NOMO-1 treated with dmso at 0.1 percent for 144 hours (cell line): ENCODE results near the gene ZC2HC1C.
"Not testable (repeated sequence)": the region's sequence is repeated elsewhere in the genome, so short reads cannot be mapped to it uniquely, and the experiment has no call there.

ENCODE experiments used
- DNase-seq: peaks from one replicate; lab custom pipeline; 2025; ENCODE audit not compliant: unreplicated experiment; lab: John Stamatoyannopoulos, UW

ZC2HC1C gene

GRCh38 chr14:75053396-75054291, 15.8 kb upstream of the ZC2HC1C start:
- DNase-seq, result no peak

- no peak for DNase-seq
Measured at GRCh38 chr14:75054421-75054820, 15.0 kb upstream of the ZC2HC1C start.

GRCh38 chr14:75059642-75060041, 9.8 kb upstream of the ZC2HC1C start:
- DNase-seq, result no peak

GRCh38 chr14:75060420-75060819, 9.0 kb upstream of the ZC2HC1C start:
- DNase-seq, result no peak

GRCh38 chr14:75063013-75063412, 6.4 kb upstream of the ZC2HC1C start:
- no peak for DNase-seq

GRCh38 chr14:75063491-75064204, 5.8 kb upstream of the ZC2HC1C start, which contains the start of gene ACYP1:
Gene ACYP1, minus strand, starts transcription at chr14:75064024. Its CDS starts 471 bp downstream, at chr14:75063553.
- DNase-seq, result peak; percentile 87

- DNase-seq, result no peak
Measured at GRCh38 chr14:75064205-75064567, 5.3 kb upstream of the ZC2HC1C start.

GRCh38 chr14:75066691-75067090, 2.8 kb upstream of the ZC2HC1C start:
- no peak for DNase-seq

- no peak for DNase-seq
Measured at GRCh38 chr14:75067212-75067611, 2.2 kb upstream of the ZC2HC1C start.

- not testable (repeated sequence) for DNase-seq
Measured at GRCh38 chr14:75067765-75068164, 1.7 kb upstream of the ZC2HC1C start.

- no peak for DNase-seq
Measured at GRCh38 chr14:75068294-75069120, 934 bp upstream of the ZC2HC1C start.

GRCh38 chr14:75069811-75070145, 337 bp downstream of the ZC2HC1C start:
- no peak for DNase-seq

- no peak for DNase-seq
Measured at GRCh38 chr14:75070383-75070782, 942 bp downstream of the ZC2HC1C start.

- no peak for DNase-seq
Measured at GRCh38 chr14:75077794-75078193, 8.4 kb downstream of the ZC2HC1C start.

GRCh38 chr14:75079521-75079920, 10.1 kb downstream of the ZC2HC1C start:
- no peak for DNase-seq

GRCh38 chr14:75081660-75082229, 12.3 kb downstream of the ZC2HC1C start:
- DNase-seq, result no peak

GRCh38 chr14:75083271-75083670, 13.8 kb downstream of the ZC2HC1C start:
- DNase-seq, result no peak

- no peak for DNase-seq
Measured at GRCh38 chr14:75084513-75084912, 15.1 kb downstream of the ZC2HC1C start.

- no peak for DNase-seq
Measured at GRCh38 chr14:75088153-75088552, 18.7 kb downstream of the ZC2HC1C start.

GRCh38 chr14:75088566-75089373, 19.3 kb downstream of the ZC2HC1C start:
- DNase-seq, result no peak
